WTC11 (cell line): Measurements from ENCODE around the gene PHPT1. TPM values are rescaled to one million over a fixed set of nuclear protein-coding genes. Genes with fewer than 3 reads are reported as not detected.
A peak's percentile ranks its signal among the peaks of the same experiment; 100 is the strongest.
"Not testable (repeated sequence)": the region's sequence is repeated elsewhere in the genome, so short reads cannot be mapped to it uniquely, and the experiment has no call there.

Experiments used
- ATAC-seq: fragments of 200-7000 bp; cut with Tn5 transposase; 2 replicates; pipeline ENCODE4 v1.10.0; 2021; ENCODE audit warnings: mild to moderate bottlenecking, moderate library complexity
- CTCF ChIA-PET: fragments of 300-600 bp; sonication (Branson Sonifier 250); formaldehyde crosslinking; loops from one replicate; lab custom pipeline; 2021; ENCODE audit warnings: antibody characterized with exemption; lab: Charles Lee
- POLR2A ChIA-PET: fragments of 350-600 bp; sonication (Branson Sonifier 250); formaldehyde crosslinking; loops from one replicate; lab custom pipeline; 2021; ENCODE audit warnings: antibody characterized with exemption; lab: Charles Lee
- DNase-seq: peaks from one replicate; pipeline ENCODE4 v3.0.0; 2021; ENCODE audit warnings: low spot score
- H3K27ac Mint-ChIP-seq: 2 replicates; pipeline ENCODE4 v1.8.0; 2021; ENCODE audit warnings: mixed read lengths
- H3K27me3 Mint-ChIP-seq: 2 replicates; pipeline ENCODE4 v1.8.0; 2021; ENCODE audit warnings: low read depth, mild to moderate bottlenecking, moderate library complexity, mixed read lengths
- H3K36me3 Mint-ChIP-seq: 2 replicates; pipeline ENCODE4 v1.8.0; 2021; ENCODE audit warnings: mixed read lengths
- H3K4me1 Mint-ChIP-seq: 2 replicates; pipeline ENCODE4 v1.8.0; 2022; ENCODE audit warnings: mixed read lengths
- H3K4me3 Mint-ChIP-seq: 2 replicates; pipeline ENCODE4 v1.8.0; 2021; ENCODE audit warnings: mild to moderate bottlenecking, moderate library complexity, mixed read lengths
- H3K9me3 Mint-ChIP-seq: 2 replicates; pipeline ENCODE4 v1.8.0; 2021; ENCODE audit warnings: mixed read lengths
- AFF4 ChIP-seq: sonication (generic); formaldehyde crosslinking; IDR thresholded peaks from 2 replicates; pipeline ENCODE4 v1.8.1; 2023; ENCODE audit warnings: mild to moderate bottlenecking, missing genetic modification reagents, borderline replicate concordance
- CTCF ChIP-seq: fragments of 200-600 bp; IDR thresholded peaks from 2 replicates; pipeline ENCODE4 v1.8.0; 2022; ENCODE audit warnings: antibody characterized with exemption
- GRHL2 ChIP-seq: fragments of 250-450 bp; sonication (Bioruptor Pico); IDR thresholded peaks from 2 replicates; pipeline ENCODE4 v1.8.0; 2022; ENCODE audit warnings: mild to moderate bottlenecking, moderate library complexity; ENCODE audit not compliant: insufficient replicate concordance, severe bottlenecking
- HMGA2 ChIP-seq: fragments of 250-450 bp; sonication (Bioruptor Pico); IDR thresholded peaks from 2 replicates; pipeline ENCODE4 v1.4.0; 2021; ENCODE audit warnings: mild to moderate bottlenecking, moderate library complexity
- JAZF1 ChIP-seq: fragments of 250-450 bp; sonication (Bioruptor Pico); IDR thresholded peaks from 2 replicates; pipeline ENCODE4 v1.9.0; 2021; ENCODE audit warnings: moderate library complexity, mild to moderate bottlenecking, inconsistent platforms
- RELA ChIP-seq: sonication (generic); formaldehyde crosslinking; IDR thresholded peaks from 2 replicates; pipeline ENCODE4 v1.8.1; 2022; ENCODE audit warnings: missing genetic modification reagents, mild to moderate bottlenecking, borderline replicate concordance
- SP1 ChIP-seq: sonication (generic); formaldehyde crosslinking; conservative IDR thresholded peaks from 2 replicates; pipeline ENCODE4 v1.8.1; 2022; ENCODE audit warnings: missing genetic modification reagents
- TEAD4 ChIP-seq: sonication (generic); formaldehyde crosslinking; IDR thresholded peaks from 2 replicates; pipeline ENCODE4 v1.8.0; 2022; ENCODE audit warnings: mild to moderate bottlenecking, missing genetic modification reagents
- ZNF121 ChIP-seq: sonication (generic); formaldehyde crosslinking; IDR thresholded peaks from 2 replicates; pipeline ENCODE4 v1.8.0; 2023; ENCODE audit warnings: missing genetic modification reagents
- ZNF138 ChIP-seq: sonication (generic); formaldehyde crosslinking; conservative IDR thresholded peaks from 2 replicates; pipeline ENCODE4 v1.8.1; 2022; ENCODE audit warnings: mild to moderate bottlenecking, moderate library complexity, missing genetic modification reagents
- ZNF219 ChIP-seq: sonication (generic); formaldehyde crosslinking; IDR thresholded peaks from 2 replicates; pipeline ENCODE4 v1.8.0; 2023; ENCODE audit warnings: missing genetic modification reagents, mild to moderate bottlenecking, borderline replicate concordance
- ZNF263 ChIP-seq: sonication (generic); formaldehyde crosslinking; IDR thresholded peaks from 2 replicates; pipeline ENCODE4 v1.8.1; 2022; ENCODE audit warnings: low read depth, mild to moderate bottlenecking, moderate library complexity, missing genetic modification reagents
- ZNF396 ChIP-seq: fragments of 250-450 bp; sonication (Bioruptor Pico); IDR thresholded peaks from 2 replicates; pipeline ENCODE4 v1.8.0; 2021; ENCODE audit warnings: mild to moderate bottlenecking, moderate library complexity, borderline replicate concordance
- ZNF416 ChIP-seq: fragments of 250-450 bp; sonication (Bioruptor Pico); IDR thresholded peaks from 2 replicates; pipeline ENCODE4 v1.9.0; 2021; ENCODE audit warnings: mild to moderate bottlenecking, inconsistent platforms
- total RNA-seq: library from RNA; stranded (reverse); gene quantifications from 3 replicates; pipeline ENCODE4 v1.2.3, GENCODE V29; 2021
- TF ChIP-seq, protein P1 (sequence below): sonication (generic); formaldehyde crosslinking; IDR thresholded peaks from 2 replicates; pipeline ENCODE4 v1.8.1; 2023; ENCODE audit warnings: mild to moderate bottlenecking, moderate library complexity, missing genetic modification reagents
- TF ChIP-seq, protein P2 (sequence below): sonication (generic); formaldehyde crosslinking; IDR thresholded peaks from 2 replicates; pipeline ENCODE4 v1.8.0; 2022; ENCODE audit warnings: mild to moderate bottlenecking, missing genetic modification reagents
- TF ChIP-seq, protein P3 (sequence below): sonication (generic); formaldehyde crosslinking; conservative IDR thresholded peaks from 2 replicates; pipeline ENCODE4 v1.8.1; 2022; ENCODE audit warnings: mild to moderate bottlenecking, missing genetic modification reagents
- TF ChIP-seq, protein P4 (sequence below): sonication (generic); formaldehyde crosslinking; IDR thresholded peaks from 2 replicates; pipeline ENCODE4 v1.8.1; 2022; ENCODE audit warnings: mild to moderate bottlenecking, moderate library complexity, missing genetic modification reagents
- TF ChIP-seq, protein P5 (sequence below): fragments of 250-450 bp; sonication (Bioruptor Pico); IDR thresholded peaks from 2 replicates; pipeline ENCODE4 v1.9.0; 2021; ENCODE audit warnings: mild to moderate bottlenecking

PHPT1 gene
- total RNA-seq, 1 experiment from 2014 or later = 138 TPM

GRCh38 chr9:136843801-136844740, 5.1 kb upstream of the PHPT1 start:
- H3K9me3 Mint-ChIP-seq, H3K27ac Mint-ChIP-seq, H3K27me3 Mint-ChIP-seq, H3K36me3 Mint-ChIP-seq, POLR2A ChIA-PET: not testable (repeated sequence)
- CTCF ChIA-PET = interaction anchor here (0.5 to 5.9 kb wide), 19 partner anchors 9 to 416 kb away, joined by 3 to 64 read pairs (median 7); partner anchors contain the start of genes RABL6, TMEM141 and TRAF2
- Mint-ChIP-seq H3K4me3 (peak overlapping the region; percentile 36), H3K4me1 (peaks cover 23% of the 10 kb centered on the region)
- TF ChIP-seq RELA (CRISPR knock-in tag) (peak; percentile 14; the same call in 1 of the 2 replicates), SP1 (CRISPR knock-in tag) (0 out of 2 replicates have a peak, but pooled peaks have one; percentile 44), CTCF (peak; percentile 88), ZNF121 (CRISPR knock-in tag) (peak; percentile 76)
- TF ChIP-seq, protein P1, sequence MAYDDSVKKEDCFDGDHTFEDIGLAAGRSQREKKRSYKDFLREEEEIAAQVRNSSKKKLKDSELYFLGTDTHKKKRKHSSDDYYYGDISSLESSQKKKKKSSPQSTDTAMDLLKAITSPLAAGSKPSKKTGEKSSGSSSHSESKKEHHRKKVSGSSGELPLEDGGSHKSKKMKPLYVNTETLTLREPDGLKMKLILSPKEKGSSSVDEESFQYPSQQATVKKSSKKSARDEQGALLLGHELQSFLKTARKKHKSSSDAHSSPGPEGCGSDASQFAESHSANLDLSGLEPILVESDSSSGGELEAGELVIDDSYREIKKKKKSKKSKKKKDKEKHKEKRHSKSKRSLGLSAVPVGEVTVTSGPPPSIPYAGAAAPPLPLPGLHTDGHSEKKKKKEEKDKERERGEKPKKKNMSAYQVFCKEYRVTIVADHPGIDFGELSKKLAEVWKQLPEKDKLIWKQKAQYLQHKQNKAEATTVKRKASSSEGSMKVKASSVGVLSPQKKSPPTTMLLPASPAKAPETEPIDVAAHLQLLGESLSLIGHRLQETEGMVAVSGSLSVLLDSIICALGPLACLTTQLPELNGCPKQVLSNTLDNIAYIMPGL (CRISPR knock-in tag) = 0 out of 2 replicates have a peak, but pooled peaks have one; percentile 61
- ATAC-seq = peak; percentile 3
- peak; percentile 87 for DNase-seq

DNA sequence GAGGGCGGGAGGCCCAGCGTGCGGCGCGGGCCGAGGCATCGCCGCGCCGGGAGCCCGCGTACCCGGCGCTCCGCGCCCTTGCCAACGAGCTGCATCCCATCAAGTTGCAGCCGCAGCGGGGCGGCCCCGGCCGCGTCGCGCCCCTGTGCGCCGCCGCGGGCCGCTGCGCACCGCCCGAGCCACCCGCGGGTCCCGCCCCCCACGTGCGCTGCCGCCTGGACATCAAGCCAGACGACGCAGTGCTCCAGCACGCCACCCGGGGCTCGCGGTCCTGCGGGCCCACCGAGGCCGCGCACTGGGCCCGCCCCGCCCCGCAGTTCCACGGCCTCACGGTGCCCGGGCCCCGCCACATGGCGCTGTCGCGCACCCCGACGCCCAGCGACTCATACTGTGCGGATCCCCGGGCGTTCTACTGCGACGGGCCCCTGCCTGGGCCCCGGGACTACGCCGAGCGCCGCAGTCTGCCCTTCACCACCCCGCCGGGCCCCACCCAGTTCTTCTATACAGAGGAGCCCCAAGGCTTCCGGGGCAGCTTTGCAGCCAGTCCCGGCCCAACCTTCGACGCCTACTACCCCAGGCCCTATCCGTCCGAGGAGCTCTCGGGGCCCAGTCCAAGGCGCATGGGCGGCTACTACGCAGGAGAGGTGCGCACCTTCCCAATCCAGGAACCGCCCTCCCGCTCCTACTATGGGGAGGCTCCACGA, 4.3 kb upstream of the PHPT1 start:
- Mint-ChIP-seq H3K9me3 (no peaks in the 10 kb centered on the region), H3K4me3 (no peak overlapping the region), H3K27me3 (peaks cover 3% of the 10 kb centered on the region), H3K36me3 (no peaks in the 10 kb centered on the region), H3K27ac (no peak overlapping the region), H3K4me1 (peaks cover 23% of the 10 kb centered on the region)
- DNase-seq (no peak), ATAC-seq (no peak)
- ChIA-PET POLR2A (interaction anchor here (0.5 kb wide), 1 partner anchor 159 kb away, joined by 5 read pairs; no protein-coding TSS in a partner anchor), CTCF (interaction anchor here (0.7 to 5.9 kb wide), 9 partner anchors 23 to 190 kb away, joined by 4 to 64 read pairs (median 8); partner anchors contain the start of genes RABL6, TMEM141 and TRAF2)
- TF ChIP-seq TEAD4 (CRISPR knock-in tag) (no peak), AFF4 (CRISPR knock-in tag) (no peak), ZNF219 (no peak), ZNF138 (CRISPR knock-in tag) (no peak), GRHL2 (CRISPR knock-in tag) (no peak), JAZF1 (no peak), ZNF416 (CRISPR knock-in tag) (no peak), ZNF396 (CRISPR knock-in tag) (no peak), ZNF263 (no peak), HMGA2 (no peak)
- TF ChIP-seq, protein P2, sequence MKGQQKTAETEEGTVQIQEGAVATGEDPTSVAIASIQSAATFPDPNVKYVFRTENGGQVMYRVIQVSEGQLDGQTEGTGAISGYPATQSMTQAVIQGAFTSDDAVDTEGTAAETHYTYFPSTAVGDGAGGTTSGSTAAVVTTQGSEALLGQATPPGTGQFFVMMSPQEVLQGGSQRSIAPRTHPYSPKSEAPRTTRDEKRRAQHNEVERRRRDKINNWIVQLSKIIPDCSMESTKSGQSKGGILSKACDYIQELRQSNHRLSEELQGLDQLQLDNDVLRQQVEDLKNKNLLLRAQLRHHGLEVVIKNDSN (CRISPR knock-in tag) = no peak
- TF ChIP-seq, protein P3, sequence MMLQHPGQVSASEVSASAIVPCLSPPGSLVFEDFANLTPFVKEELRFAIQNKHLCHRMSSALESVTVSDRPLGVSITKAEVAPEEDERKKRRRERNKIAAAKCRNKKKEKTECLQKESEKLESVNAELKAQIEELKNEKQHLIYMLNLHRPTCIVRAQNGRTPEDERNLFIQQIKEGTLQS (CRISPR knock-in tag) = no peak
- TF ChIP-seq, protein P4, sequence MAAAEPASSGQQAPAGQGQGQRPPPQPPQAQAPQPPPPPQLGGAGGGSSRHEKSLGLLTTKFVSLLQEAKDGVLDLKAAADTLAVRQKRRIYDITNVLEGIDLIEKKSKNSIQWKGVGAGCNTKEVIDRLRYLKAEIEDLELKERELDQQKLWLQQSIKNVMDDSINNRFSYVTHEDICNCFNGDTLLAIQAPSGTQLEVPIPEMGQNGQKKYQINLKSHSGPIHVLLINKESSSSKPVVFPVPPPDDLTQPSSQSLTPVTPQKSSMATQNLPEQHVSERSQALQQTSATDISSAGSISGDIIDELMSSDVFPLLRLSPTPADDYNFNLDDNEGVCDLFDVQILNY (CRISPR knock-in tag) = no peak
- TF ChIP-seq, protein P5, sequence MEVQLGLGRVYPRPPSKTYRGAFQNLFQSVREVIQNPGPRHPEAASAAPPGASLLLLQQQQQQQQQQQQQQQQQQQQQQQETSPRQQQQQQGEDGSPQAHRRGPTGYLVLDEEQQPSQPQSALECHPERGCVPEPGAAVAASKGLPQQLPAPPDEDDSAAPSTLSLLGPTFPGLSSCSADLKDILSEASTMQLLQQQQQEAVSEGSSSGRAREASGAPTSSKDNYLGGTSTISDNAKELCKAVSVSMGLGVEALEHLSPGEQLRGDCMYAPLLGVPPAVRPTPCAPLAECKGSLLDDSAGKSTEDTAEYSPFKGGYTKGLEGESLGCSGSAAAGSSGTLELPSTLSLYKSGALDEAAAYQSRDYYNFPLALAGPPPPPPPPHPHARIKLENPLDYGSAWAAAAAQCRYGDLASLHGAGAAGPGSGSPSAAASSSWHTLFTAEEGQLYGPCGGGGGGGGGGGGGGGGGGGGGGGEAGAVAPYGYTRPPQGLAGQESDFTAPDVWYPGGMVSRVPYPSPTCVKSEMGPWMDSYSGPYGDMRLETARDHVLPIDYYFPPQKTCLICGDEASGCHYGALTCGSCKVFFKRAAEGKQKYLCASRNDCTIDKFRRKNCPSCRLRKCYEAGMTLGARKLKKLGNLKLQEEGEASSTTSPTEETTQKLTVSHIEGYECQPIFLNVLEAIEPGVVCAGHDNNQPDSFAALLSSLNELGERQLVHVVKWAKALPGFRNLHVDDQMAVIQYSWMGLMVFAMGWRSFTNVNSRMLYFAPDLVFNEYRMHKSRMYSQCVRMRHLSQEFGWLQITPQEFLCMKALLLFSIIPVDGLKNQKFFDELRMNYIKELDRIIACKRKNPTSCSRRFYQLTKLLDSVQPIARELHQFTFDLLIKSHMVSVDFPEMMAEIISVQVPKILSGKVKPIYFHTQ (CRISPR knock-in tag) = no peak
